HG03039 (cell line): ENCODE data around the gene PTTG1IP.
"Not testable (repeated sequence)": the region's sequence is repeated elsewhere in the genome, so short reads cannot be mapped to it uniquely, and the experiment has no call there.

Experiments
- ATAC-seq: cut with Tn5 transposase; IDR thresholded peaks from one replicate; pipeline ENCODE4 v1.9.1; 2021; ENCODE audit warnings: mild to moderate bottlenecking, moderate library complexity; ENCODE audit not compliant: unreplicated experiment

PTTG1IP gene

GRCh38 chr21:44847261-44848056, 26.0 kb downstream of the PTTG1IP start:
- no peak for ATAC-seq

GRCh38 chr21:44846485-44847260, 26.8 kb downstream of the PTTG1IP start:
- no peak for ATAC-seq

DNA sequence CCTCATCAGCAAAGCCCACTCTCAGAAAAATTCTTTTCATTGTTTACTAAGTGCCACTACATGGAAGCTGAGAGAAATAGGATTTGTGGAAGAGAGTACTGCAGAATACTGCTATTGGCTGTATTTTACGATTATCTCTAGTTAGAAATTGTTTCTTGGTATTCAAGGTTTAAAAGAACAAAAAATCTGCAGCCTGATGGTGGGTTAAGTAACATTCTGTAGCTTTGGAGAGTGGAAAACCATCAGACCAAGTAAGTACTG, 27.3 kb downstream of the PTTG1IP start:
- ATAC-seq: no peak

DNA sequence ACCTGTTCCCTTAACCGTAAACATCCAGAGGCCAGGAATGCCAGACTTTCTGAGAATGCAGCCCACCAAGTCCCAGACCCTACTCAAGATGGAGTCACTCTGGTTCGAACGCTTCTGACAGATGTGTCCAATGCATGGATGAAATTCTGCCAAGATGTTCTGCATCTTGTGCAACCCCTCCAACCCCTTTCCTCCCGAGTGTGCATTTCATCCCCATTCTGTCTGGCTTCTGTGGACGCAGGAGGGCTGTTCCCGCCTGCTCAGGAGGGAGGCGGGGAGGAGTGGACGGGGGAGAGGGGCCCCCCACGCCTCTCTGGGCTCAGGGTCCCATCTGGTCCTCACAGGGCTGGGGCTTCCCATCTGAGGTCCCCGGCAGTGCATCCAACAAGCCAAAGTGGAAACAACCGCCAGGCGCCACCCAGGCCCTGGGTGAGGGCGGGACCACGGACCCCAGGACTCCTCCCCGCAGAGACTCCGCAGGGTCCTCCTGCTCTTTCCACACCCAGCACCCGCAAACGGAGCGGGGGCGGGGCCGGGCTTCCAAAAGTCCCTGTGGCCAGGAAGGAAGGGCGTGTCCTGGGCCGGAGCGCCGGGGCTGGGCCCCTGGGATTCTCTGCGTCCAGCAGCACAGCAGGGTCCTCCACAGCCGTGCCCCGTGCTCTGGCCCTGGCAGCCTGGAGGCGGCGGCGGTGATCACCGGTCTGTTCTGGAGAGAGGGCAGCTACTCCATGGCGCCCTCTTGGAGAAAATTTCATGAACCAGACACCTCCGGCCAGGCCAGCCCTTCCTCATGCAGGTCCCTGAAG, 27.9 kb downstream of the PTTG1IP start:
- ATAC-seq: peak; percentile 45

GRCh38 chr21:44844256-44844655, 29.2 kb downstream of the PTTG1IP start:
- ATAC-seq: no peak

- ATAC-seq: no peak
Measured at GRCh38 chr21:44842721-44843445, 30.6 kb downstream of the PTTG1IP start.

DNA sequence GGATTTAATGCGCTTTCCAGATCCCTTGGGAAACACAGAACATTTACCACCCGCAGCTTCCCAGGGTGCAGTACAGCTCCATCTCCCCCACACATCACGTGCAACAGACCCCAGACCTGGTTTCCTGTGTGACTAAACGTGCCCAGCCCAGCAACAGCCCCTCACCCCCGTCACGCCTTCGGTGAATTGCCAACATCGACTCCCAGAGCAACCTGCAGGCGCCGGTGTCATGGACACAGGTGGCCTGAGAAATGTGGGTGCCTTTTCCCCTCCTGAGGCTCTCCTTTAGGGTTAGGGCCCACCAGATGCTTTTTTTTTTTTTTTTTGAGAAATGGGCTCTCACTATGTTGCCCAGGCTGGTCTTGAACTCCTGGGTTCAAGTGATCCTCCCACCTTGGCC, 31.4 kb downstream of the PTTG1IP start:
- no peak for ATAC-seq

DNA sequence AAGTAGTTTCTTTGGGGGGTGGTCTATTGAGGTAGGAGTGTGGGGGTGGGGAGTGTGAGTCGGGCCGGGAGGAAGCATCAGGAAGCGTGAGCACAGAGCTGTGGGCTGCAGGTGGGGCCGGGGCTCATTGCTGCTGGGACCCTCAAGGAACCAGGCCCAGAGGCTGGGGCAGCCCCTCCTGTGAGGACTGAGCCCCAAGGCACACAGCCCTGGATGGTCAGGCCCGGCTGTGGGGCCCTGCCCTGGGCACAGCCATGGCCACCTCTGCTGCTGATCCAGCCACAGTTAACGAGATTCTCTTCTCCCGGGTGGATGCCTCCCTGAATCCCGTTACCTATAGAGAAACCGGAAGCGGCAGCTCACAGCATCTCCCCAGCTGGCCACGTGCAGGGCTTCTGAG, 32.7 kb downstream of the PTTG1IP start:
- no peak for ATAC-seq

- no peak for ATAC-seq
Measured at GRCh38 chr21:44838951-44839350, 34.5 kb downstream of the PTTG1IP start.

DNA sequence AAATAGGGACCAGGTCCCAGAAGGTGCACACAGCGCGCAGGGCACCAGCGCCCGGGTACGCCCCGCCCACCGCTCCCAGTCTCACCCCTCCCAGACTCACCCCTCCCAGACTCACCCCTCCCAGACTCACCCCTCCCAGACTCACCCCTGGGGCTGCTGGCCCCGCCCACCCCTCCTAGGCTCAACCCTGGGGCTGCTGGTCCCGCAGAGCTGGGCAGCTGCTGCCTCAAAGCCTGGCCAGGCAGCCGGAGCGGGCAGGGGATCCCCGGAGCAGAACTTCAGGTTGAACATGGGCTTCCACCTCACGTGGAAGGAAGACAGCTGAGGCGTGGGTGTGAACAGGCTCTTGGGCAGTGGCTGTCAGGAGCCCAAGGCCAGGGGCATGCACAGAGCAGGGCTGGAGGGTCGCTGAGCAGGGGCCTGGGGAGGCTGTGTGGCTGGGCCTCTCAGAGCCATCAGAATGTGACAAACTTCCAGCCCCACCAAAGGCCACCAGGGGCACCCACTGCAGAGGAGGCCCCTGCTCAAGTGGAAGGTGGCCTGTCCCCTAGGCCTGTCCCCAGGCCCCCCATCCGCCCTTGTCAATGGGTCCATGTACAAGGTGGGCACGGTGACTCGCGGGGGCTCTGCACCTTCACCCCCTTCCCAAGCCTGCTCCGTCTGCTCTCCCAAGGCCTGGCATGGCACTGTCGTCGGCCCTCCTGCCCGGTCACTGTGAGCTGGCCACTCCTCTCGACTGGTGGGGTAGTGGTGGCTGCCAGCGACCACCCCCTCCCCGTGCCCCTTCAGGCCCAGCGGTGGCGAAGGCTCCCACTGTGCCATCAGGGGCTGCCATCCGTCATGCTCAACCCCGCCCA, 35.2 kb downstream of the PTTG1IP start:
- ATAC-seq: no peak

DNA sequence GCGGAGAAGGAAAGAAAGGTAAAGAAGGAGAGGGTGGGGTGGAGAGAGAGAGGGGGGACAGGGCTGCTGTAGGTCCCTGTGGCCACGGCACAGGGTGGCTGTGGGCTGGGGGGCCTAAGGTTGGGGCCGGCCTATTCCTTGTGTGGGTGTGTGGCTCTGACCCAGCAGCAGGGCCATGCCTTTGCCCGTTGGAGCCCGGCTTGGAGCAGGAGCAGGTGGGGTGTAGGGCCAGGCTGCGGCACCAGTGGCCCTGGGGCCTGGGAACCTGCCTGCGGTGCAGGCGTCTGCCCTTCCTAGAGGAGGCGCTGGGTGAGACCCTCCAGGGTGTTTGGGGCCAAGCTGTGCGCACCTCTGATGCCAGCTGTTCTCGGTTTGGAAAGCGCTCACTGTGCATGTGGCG, 36.0 kb downstream of the PTTG1IP start:
- ATAC-seq: no peak

- ATAC-seq: no peak
Measured at GRCh38 chr21:44836666-44837471, 36.6 kb downstream of the PTTG1IP start.

- no peak for ATAC-seq
Measured at GRCh38 chr21:44836349-44836665, 37.2 kb downstream of the PTTG1IP start.

DNA sequence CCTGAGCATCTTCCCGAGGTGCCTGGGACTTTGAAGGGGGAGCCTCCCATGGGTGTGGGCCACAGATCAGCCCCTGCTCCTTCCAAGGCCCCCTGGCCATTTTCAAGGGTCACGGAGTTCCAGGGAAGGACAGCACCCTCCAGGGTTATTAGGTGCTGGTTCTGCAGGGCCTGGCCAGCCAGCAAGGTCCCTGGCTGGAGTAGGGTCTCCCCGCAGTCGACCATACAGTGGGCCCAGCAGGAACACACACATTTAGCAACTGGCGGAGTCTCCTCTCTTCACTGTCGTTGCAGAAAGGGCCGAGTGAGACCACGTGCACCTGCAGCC, 37.9 kb downstream of the PTTG1IP start:
- no peak for ATAC-seq

DNA sequence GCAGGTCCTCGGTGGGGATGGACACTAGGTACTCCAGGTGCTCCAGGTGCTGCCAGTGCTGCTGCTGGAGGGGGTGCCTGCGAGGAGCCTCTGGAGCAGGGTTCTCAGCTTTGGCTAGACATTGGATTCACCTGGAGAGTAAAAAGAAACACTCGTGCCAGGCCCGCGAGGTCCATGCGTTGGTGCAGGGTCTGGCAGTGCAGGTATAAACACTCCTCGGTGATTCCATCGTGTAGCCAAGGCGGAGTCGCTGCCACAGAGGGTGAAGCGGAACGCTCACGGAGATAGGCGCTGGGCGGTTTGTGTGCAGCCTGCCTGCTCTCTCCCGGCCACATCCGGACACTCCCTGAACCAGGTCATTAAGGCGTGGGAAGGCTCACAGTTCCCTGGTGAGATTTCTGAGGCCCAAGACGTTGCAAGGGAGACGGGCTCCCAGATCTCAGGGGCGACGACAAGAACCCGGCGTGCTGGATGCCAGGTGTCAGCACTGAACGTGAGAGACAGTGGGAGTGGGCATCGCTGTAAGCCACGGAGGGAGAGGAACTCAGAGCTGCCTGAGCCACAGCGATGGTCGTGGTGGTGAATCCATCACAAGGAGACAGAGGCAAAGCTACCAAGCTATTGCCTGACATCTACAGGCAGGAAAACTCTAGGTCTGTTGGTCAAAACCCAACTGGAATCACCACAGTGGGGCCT, 38.4 kb downstream of the PTTG1IP start:
- ATAC-seq: no peak

DNA sequence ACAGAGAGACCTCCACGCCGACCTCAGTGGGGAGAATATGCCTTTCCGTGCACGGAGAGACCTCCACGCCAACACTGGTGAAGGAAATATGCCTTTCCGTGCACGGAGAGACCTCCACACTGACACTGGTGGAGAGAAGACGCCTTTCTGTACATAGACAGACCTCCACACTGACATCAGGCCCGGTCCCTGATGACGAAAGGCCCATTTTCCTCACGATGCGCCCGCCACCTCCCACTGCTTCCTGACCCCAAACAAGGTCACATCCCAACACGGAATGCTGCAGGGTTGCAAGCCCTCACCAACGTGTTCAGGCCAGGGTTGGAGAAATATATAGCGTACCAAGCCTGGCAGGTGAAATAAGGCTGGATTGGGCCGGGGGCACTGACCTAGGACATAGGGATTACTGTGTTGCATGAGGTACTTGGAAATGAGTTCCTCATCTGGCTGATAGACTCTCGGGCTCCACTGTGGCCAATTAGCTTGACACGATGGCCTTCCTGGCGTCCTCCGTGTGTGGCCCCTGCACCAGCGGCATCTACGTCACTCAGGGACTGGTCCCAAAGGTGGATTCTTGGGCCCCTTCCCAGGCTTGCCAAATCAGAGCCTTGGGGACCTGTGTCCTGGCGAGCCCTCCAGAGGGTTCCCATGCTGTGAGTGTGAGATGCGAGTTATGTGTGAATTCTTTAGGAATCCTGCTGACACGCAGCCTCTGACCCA, 39.1 kb downstream of the PTTG1IP start:
- ATAC-seq: no peak

DNA sequence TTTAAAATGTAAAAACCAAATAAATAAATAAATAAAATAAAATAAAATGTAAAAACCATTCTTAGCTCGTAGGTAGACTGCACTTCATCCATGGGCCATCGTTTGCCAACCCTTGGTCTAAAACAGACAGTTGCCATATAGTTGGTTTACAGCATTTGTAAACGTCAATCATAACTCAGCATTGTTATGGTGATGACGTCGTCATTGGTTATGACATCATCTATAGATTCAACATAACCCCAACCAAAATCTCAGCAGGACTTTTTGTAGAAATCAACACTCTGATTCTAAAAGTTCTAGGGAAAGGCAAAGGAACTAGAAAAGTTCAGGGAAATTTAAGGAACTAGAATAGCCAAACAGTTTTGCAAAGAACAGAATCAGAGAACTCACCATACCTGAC, 39.8 kb downstream of the PTTG1IP start:
- no peak for ATAC-seq

DNA sequence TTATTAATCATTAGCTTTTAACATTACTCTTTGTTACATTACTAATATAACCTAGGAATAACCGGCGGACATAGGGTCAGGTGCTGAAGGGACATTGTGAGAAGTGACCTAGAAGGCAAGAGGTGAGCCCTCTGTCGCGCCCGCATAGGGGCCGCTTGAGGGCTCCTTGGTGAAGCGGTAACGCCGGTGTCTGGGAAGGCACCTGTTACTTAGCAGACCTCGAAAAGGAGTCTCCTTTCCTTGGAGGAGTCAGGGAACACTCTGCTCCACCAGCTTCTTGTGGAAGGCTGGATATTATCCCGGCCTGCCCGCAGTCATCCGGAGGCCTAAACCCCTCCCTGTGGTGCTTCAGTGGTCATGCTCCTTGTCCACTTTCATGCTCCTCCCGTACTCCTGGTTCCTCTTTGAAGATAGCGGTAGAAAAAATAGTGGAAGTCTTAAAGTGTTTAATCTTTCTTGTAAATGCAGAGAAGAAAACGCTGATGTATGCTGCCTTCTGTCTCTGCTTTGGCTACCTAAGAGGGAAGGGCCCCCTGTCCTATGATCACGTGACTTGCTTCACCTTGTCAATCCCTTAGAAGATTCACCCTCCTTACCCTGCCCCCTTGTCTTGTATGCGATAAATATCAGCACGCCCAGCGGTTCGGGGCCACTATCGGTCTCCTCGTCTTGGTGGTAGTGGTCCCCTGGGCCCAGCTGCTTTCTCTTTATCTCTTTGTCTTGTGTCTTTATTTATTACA, 40.8 kb downstream of the PTTG1IP start:
- ATAC-seq: not testable (repeated sequence)
